ENCODE data around the gene WDR37.
"Not testable (repeated sequence)": the region's sequence is repeated elsewhere in the genome, so short reads cannot be mapped to it uniquely, and the experiment has no call there.

WDR37 gene, protein sequence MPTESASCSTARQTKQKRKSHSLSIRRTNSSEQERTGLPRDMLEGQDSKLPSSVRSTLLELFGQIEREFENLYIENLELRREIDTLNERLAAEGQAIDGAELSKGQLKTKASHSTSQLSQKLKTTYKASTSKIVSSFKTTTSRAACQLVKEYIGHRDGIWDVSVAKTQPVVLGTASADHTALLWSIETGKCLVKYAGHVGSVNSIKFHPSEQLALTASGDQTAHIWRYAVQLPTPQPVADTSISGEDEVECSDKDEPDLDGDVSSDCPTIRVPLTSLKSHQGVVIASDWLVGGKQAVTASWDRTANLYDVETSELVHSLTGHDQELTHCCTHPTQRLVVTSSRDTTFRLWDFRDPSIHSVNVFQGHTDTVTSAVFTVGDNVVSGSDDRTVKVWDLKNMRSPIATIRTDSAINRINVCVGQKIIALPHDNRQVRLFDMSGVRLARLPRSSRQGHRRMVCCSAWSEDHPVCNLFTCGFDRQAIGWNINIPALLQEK

DNA sequence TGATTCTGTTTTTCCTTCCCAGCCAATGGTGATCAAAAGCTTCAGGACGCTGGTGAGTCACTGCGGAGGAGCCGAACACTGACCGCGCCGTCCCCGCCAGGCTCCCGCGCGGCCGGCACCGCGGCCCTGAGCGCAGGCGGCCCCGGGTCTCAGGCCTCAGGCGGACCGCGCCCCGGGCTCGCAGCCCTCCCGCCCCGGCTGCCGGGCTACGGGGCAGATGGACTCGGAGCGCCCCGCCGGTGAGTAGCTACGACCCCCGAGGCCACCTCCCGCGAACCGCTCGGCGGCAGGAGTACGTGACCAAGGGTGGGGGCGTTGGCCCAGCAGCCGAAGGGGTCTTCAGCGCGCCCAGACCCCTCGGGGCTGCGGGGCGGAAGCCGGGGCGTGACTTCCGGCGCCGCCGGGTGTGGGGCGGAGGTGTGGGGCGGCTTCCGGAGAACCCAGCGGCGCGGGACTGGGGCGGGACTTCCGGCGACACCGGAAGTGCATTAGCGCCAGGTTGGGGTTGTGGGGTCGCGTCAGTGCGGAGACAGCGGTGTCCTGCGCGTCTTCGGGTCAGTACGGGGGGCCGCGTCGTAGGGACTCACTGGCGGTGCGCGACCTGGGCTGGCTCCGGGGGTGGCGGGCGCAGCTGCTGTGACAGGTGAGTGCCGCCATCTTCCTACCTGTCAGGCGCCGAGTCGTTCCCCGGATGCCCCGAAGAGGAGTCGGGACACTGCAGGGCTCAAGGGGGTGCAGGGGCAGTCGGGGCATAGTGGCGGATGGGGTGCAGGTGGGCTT is at the start of gene WDR37:
Gene WDR37 (plus strand): TSS at position 60 of the 780 bp plus-strand sequence. CDS start 15,771 bp downstream, outside the sequence.
- H3K27me3 Mint-ChIP-seq: no peaks in the 10 kb centered on the region
- H3K4me1 Mint-ChIP-seq (ENCODE audit: low read depth): peaks cover 67% of the 10 kb centered on the region
- peak within 1 kb of the TSS; percentile 100 for H3K4me3 Mint-ChIP-seq
- peaks cover 91% of the 10 kb centered on the region for H3K36me3 Mint-ChIP-seq (ENCODE audit: low read depth)
- intact Hi-C loops (cut with micrococcal nuclease): loop anchor here (1.0 to 2.0 kb wide), 2 partner anchors 8 to 126 kb away; partner anchors contain the start of gene LARP4B
- H3K9me3 Mint-ChIP-seq: no peaks in the 10 kb centered on the region
- H3K27ac Mint-ChIP-seq: peak within 1 kb of the TSS; percentile 99

DNA sequence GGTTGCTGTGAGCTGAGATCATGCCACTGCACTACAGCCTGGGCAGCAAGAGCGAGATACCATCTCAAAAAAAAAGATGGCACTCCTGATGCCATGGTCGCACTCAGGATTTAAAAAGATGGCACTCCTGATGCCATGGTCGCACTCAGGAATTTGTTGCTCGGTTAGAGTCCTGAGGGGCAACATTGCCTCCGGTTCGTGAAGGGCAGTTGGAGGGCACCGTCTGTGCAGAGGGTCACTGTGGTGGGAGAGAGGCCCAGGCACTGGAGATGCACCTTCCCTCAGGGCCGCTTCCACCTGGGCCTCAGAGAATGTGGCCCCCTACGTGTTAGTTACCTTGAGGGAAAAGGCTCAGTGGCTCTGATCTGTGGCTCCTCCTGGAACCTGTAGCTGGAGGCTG is 49.6 kb upstream of the WDR37 start:
- peaks cover 99% of the 10 kb centered on the region for H3K36me3 Mint-ChIP-seq (ENCODE audit: low read depth)
- H3K9me3 Mint-ChIP-seq: peaks cover 15% of the 10 kb centered on the region
- H3K27me3 Mint-ChIP-seq: no peaks in the 10 kb centered on the region
- no peaks in the 10 kb centered on the region for H3K4me1 Mint-ChIP-seq (ENCODE audit: low read depth)
- H3K4me3 Mint-ChIP-seq: no peak overlapping the region
- H3K27ac Mint-ChIP-seq: no peak overlapping the region
- intact Hi-C loops (cut with micrococcal nuclease): no loop called here

DNA sequence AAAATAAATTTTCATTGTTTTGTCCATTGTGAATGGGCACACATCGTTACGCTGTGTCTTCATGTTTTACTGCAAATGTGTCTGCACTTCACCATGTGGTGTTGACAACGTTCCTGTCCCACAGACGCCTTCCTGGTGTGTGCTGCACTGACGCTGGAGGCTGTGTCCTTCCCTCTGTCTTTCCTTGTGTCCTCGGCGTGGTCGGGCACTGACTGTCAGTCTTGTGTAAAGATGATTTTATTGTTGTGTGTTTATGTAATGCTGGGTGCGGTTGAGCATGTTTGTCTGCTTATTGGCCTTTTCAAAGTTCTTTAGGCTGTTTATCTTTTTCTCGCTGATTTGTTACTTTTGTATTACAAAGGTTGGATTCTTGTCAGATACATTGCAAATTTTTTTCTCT is 48.6 kb upstream of the WDR37 start:
- no peak overlapping the region for H3K4me3 Mint-ChIP-seq
- H3K4me1 Mint-ChIP-seq (ENCODE audit: low read depth): no peaks in the 10 kb centered on the region
- no peaks in the 10 kb centered on the region for H3K27me3 Mint-ChIP-seq
- intact Hi-C loops (cut with micrococcal nuclease): no loop called here
- H3K9me3 Mint-ChIP-seq: peaks cover 7% of the 10 kb centered on the region
- H3K36me3 Mint-ChIP-seq (ENCODE audit: low read depth): peaks cover 99% of the 10 kb centered on the region
- H3K27ac Mint-ChIP-seq: no peak overlapping the region

DNA sequence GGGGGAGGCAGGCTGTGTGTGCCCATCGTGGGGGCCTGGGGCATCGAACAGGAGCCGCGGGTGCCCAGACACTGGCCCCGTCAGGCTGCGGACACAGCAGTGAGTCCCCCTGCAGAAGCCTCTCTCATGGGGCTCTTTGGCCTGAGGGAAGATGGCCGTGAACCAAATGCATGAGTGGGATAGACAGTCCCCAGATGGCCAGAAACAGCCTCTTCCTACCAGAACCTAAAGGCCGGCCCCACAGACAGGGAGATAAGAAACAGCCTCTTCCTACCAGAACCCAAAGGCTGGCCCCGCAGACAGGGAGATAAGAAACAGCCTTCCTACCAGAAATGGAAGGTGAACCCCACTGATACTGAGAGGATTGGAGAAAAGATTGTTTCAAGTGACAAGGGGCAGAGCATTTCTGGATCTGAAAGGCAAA is 47.1 kb upstream of the WDR37 start:
- Mint-ChIP-seq H3K4me3 (no peak overlapping the region), H3K27me3 (no peaks in the 10 kb centered on the region), H3K27ac (no peak overlapping the region), H3K9me3 (no peaks in the 10 kb centered on the region), H3K36me3 (ENCODE audit: low read depth) (peaks cover 99% of the 10 kb centered on the region), H3K4me1 (ENCODE audit: low read depth) (no peaks in the 10 kb centered on the region)
- intact Hi-C loops (cut with micrococcal nuclease): no loop called here

DNA sequence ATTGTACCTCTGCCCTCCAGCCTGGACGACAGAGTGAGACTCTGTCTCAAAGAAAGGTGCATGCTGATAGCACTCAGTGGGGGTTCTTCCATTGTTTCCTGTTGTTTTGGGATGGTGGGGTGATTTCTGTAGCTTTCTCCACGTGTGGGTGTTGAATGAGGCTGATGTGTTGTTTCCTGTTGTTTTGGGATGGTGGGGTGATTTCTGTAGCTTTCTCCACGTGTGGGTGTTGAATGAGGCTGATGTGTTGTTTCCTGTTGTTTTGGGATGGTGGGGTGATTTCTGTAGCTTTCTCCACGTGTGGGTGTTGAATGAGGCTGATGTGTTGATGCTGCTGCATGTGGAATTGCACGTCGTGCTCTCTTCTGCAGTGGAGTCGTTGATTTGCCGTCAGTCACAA is 46.2 kb upstream of the WDR37 start:
- peaks cover 99% of the 10 kb centered on the region for H3K36me3 Mint-ChIP-seq (ENCODE audit: low read depth)
- H3K4me1 Mint-ChIP-seq (ENCODE audit: low read depth); H3K9me3 Mint-ChIP-seq; H3K4me3 Mint-ChIP-seq; intact Hi-C loops (cut with micrococcal nuclease); H3K27me3 Mint-ChIP-seq; H3K27ac Mint-ChIP-seq: not testable (repeated sequence)

DNA sequence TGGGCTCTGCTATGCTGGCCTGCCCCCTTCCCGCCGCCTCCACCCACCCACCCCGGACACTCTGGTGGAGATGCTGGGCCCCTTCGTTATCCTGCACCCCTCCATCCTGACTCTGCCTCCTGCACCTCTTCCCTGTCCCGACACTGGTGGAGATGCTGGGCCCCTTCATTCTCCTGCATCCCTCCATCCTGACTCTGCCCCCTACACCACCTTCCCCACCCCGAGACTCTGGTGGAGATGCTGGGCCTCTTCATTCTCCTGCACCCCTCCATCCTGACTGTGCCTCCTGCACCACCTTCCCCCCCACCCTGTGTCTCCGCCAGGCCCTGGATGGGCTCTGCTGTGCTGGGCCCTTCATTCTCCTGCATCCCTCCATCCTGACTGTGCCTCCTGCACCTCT is 45.5 kb upstream of the WDR37 start:
- Mint-ChIP-seq H3K36me3 (ENCODE audit: low read depth) (peaks cover 97% of the 10 kb centered on the region), H3K9me3 (no peaks in the 10 kb centered on the region), H3K4me1 (ENCODE audit: low read depth) (no peaks in the 10 kb centered on the region), H3K27ac (no peak overlapping the region), H3K27me3 (no peaks in the 10 kb centered on the region), H3K4me3 (no peak overlapping the region)
- intact Hi-C loops (cut with micrococcal nuclease): no loop called here

DNA sequence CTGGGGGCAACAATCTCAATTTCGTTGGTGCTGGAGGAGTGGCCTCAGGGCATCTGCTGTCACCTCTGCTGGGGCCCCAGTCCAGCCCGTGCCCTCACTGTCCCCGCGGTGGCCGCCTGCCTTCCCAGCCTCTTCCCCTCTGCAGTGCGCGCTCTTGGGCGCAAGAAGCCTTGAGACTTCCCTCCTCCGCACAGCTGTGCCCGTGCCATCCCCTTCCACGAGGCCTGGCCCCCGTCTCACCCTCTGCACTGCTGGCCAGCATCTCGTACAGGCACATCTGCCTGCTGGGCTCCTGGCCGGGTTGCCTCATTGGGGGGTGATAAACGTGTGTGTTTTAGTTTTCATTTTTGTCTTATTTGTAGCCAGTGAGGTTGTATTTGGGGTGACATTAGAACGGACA is 44.5 kb upstream of the WDR37 start:
- Mint-ChIP-seq H3K4me1 (ENCODE audit: low read depth) (no peaks in the 10 kb centered on the region), H3K27ac (no peak overlapping the region), H3K9me3 (no peaks in the 10 kb centered on the region), H3K36me3 (ENCODE audit: low read depth) (peaks cover 97% of the 10 kb centered on the region), H3K27me3 (no peaks in the 10 kb centered on the region), H3K4me3 (no peak overlapping the region)
- intact Hi-C loops (cut with micrococcal nuclease): no loop called here

DNA sequence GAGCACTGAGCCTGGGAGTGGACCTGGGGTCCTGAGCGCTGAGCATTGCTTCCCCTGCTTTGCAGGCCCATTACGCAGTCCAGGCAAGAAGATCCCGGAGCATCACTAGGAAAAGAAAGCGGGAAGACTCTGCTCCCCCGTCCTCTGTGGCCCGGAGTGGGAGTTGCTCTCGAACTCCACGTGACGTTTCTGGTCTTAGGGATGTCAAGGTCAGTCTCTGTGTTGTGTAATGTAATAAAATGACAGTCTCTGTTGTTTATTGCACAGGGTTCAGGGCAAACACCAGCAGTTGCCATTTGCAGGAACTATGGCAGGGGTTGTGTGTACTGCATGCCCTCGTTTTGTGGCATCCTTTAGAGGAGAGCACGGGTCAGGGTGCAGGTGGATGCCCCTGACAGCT is 40.5 kb upstream of the WDR37 start:
- H3K4me1 Mint-ChIP-seq (ENCODE audit: low read depth): no peaks in the 10 kb centered on the region
- no peaks in the 10 kb centered on the region for H3K9me3 Mint-ChIP-seq
- H3K36me3 Mint-ChIP-seq (ENCODE audit: low read depth): peaks cover 98% of the 10 kb centered on the region
- H3K27me3 Mint-ChIP-seq: no peaks in the 10 kb centered on the region
- no peak overlapping the region for H3K27ac Mint-ChIP-seq
- no peak overlapping the region for H3K4me3 Mint-ChIP-seq
- intact Hi-C loops (cut with micrococcal nuclease): no loop called here

DNA sequence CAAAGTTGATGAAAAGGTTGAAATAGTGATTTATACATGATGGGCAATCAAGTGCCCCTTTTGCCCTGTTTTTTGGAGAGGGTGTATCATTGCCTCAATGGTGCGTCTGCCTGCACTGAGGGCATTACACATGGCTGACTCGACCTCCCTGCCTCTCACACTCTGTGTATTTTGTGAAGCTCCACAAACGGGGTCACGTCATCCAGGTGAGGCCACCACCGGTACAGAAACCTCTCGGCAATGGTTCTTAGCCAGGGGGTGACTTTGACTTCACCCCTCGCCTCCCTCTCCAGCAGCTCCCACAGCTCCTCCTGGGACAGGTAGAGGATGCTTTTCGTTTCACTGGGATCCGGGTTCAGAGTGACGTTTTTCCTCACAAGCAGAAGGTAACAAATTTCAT is 36.8 kb upstream of the WDR37 start:
- Mint-ChIP-seq H3K27me3 (no peaks in the 10 kb centered on the region), H3K36me3 (ENCODE audit: low read depth) (peaks cover 62% of the 10 kb centered on the region), H3K4me1 (ENCODE audit: low read depth) (no peaks in the 10 kb centered on the region), H3K4me3 (no peak overlapping the region), H3K9me3 (no peaks in the 10 kb centered on the region), H3K27ac (no peak overlapping the region)
- intact Hi-C loops (cut with micrococcal nuclease): no loop called here

DNA sequence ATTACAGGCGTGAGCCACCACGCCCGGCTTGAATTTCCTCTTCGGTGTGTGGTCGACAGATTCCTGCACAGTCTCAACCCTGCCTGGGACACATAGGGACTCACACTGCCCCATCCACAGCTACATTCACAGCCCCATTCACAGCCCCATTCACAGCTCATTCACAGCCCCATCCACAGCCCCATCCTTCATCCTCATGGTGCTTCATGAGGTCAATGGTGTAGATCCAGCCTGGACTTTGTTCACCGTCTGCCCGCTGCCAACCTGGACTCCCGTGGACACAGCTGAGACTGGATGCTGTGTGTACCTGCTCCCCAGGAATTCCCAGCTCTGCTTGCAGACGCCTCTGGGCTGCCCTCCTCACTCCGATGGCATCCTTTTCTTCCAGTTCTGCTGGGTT is 35.7 kb upstream of the WDR37 start:
- intact Hi-C loops (cut with micrococcal nuclease): no loop called here
- no peaks in the 10 kb centered on the region for H3K9me3 Mint-ChIP-seq
- H3K27ac Mint-ChIP-seq: no peak overlapping the region
- no peaks in the 10 kb centered on the region for H3K4me1 Mint-ChIP-seq (ENCODE audit: low read depth)
- H3K4me3 Mint-ChIP-seq: no peak overlapping the region
- no peaks in the 10 kb centered on the region for H3K27me3 Mint-ChIP-seq
- H3K36me3 Mint-ChIP-seq (ENCODE audit: low read depth): peaks cover 53% of the 10 kb centered on the region

DNA sequence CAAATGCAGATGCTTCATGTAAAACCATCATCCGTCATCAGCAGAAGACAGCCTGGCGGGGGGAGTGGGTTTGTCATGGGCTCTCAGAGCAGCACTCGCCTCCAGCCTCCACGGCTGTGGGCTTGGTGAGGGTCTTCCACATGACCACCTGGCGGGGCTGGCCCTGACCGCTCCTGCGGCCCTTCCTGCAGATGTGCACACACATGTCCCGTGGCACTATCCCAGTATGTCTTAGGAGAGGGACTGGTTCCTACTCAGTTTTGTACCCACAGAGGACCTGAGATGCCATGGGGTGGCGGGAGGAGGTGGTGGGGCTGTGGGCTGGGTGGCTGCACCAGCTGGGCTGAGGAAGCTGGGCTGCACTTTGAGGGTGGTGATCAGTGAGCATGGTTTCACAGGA is 35.2 kb upstream of the WDR37 start:
- intact Hi-C loops (cut with micrococcal nuclease): no loop called here
- Mint-ChIP-seq H3K27me3 (no peaks in the 10 kb centered on the region), H3K4me3 (no peak overlapping the region), H3K27ac (no peak overlapping the region), H3K9me3 (no peaks in the 10 kb centered on the region), H3K36me3 (ENCODE audit: low read depth) (peaks cover 48% of the 10 kb centered on the region), H3K4me1 (ENCODE audit: low read depth) (no peaks in the 10 kb centered on the region)

DNA sequence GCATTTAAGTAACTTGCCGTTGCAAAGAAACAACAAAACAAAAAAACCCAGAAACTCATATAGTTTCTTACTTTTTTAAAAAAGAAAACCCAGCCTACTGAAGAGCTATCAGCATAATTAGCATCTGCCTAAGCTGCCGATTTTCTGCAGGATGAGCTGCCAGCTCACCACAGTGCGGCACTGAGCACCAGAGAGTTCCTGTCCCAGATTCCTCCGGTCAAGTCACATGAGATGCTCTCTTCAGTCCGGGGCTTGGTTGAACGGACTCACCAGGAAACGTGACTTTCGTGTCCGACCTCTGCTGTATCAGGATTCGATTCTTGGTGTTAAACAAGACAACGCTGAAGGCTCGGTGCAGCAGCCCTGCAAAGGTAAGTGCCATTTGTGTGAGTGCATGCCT is 33.8 kb upstream of the WDR37 start:
- Mint-ChIP-seq H3K9me3 (no peaks in the 10 kb centered on the region), H3K36me3 (ENCODE audit: low read depth) (peaks cover 34% of the 10 kb centered on the region), H3K27me3 (no peaks in the 10 kb centered on the region), H3K4me3 (no peak overlapping the region), H3K27ac (no peak overlapping the region), H3K4me1 (ENCODE audit: low read depth) (no peaks in the 10 kb centered on the region)
- intact Hi-C loops (cut with micrococcal nuclease): no loop called here

DNA sequence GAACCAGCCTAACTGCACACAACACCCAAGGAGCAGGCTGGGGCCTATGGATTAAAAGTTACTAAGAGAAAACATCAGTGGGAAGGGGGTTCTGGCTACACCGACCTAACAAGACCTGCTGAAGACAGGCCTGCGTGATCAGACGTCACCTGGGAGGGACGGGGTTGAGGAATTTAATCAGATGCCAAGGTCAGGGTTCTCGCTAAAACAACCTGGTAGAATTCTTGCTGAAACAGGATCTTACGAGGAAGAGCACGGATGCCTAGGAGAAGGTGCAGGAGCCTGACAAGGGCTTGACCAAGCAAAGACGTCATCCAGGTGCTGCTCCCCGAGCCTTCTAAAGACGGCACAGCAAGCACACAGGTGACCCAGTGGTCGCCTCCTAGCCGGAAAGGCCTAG is 32.1 kb upstream of the WDR37 start:
- Mint-ChIP-seq H3K4me3 (no peak overlapping the region), H3K27me3 (no peaks in the 10 kb centered on the region), H3K4me1 (ENCODE audit: low read depth) (no peaks in the 10 kb centered on the region), H3K9me3 (no peaks in the 10 kb centered on the region), H3K27ac (no peak overlapping the region), H3K36me3 (ENCODE audit: low read depth) (peaks cover 17% of the 10 kb centered on the region)
- intact Hi-C loops (cut with micrococcal nuclease): no loop called here

DNA sequence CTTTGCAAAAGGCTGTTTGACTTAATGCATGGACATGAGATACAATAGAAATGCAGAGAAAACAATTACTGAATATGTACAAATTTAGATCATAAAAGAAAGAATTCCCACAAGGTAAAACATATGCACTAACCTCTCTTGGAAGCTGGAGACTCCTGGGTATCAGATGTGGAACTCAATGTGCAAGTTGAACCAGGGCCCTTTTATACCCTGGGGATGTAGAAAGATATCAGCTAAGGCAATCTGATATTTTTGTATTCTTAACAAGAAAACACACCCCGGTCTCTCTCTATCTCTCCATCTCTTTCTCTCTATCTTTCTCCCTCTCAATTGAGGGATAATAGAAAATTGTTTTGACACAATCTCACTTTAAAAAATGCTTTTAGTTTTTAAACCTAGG is 30.5 kb upstream of the WDR37 start, which contains the start of gene IDI2:
Gene IDI2 (minus strand): TSS at position 177 of the 400 bp plus-strand sequence. CDS start 1,136 bp downstream, outside the sequence.
- intact Hi-C loops (cut with micrococcal nuclease): no loop called here
- H3K27me3 Mint-ChIP-seq: no peaks in the 10 kb centered on the region
- H3K4me3 Mint-ChIP-seq: no peak within 1 kb of the TSS
- no peak within 1 kb of the TSS for H3K27ac Mint-ChIP-seq
- H3K36me3 Mint-ChIP-seq (ENCODE audit: low read depth): peaks cover under 1% of the 10 kb centered on the region
- H3K4me1 Mint-ChIP-seq (ENCODE audit: low read depth): no peaks in the 10 kb centered on the region
- no peaks in the 10 kb centered on the region for H3K9me3 Mint-ChIP-seq

All from dendritic cell treated with granulocyte-macrophage colony-stimulating factor and Interleukin-4, amounts not matched to agents 40 ng/mL and 50 ng/mL, for 4 days (primary cell).